ENCODE data around the gene MIAT. TPM values are rescaled to one million over a fixed set of nuclear protein-coding genes. Genes with fewer than 3 reads are reported as not detected.

The MIAT gene
- total and polyA plus RNA-seq, 2 of the 13 experiments (the other 11 are each of a cell fraction or from before 2014, with no cell fraction given) = 0.04 TPM; not detected in 1

DNA sequence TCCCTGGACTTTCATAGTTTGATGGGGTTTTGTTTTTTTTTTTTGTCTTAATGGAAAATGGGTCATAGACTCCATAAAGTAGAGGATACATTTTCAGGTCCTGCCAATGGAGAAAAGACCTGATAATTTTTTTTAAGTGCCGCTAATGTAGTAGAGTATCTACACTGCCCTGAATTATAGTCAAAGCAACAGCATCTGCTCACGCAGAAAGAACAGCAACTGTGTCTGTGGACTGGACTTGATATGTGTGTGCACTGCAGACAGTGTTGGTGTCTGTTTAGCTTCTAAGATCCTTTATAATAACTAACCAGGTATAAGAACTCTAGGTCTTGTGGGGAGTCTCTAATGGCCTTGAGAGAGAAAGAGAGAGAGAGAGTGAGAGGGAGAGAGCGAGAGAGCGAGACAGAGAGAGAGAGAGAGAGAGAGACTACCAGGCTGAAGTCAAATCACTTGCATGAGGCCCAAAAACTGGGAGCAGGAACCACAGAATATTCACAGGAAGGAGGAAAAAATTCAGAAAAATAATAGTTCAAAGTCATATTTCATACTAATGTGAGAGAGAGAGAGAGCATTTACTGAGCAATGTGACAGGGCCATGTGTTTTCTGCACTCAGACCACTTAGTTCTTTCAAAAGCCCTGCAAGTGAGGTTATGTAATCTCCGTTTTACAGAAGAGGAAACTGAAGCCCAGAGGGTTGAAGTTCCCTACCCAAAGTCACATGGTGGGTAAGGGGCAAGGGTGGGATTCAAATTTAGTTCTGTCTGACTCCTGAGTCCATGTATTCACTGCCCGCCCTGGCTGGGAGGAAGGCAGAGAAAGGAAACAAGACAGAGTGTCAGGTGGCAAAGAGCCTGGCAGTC is 8.6 kb upstream of the MIAT start:
- H2AFZ ChIP-seq (ENCODE audit: low read length) = no peak overlapping the region
- intact Hi-C loops (cut with micrococcal nuclease; ENCODE audit: unreplicated experiment) = no loop called here
- no peak overlapping the region for H3K4me2 ChIP-seq (ENCODE audit: low read depth, low read length)
- ATAC-seq (no peak), FAIRE-seq (no peak), DNase-seq (ENCODE audit: low spot score) (no peak)
- in situ Hi-C loops (cut with HindIII; ENCODE audit: extremely low pct_ligation_motif_present, low pct_unique_long_range_greater_than_20kb) = no loop called here
- TF ChIP-seq ATAD3A (CRISPR knock-in tag; IDR thresholded peaks at IDR 0.05) = no peak
- no peak for TF ChIP-seq SNAPC4 (CRISPR knock-in tag; IDR thresholded peaks at IDR 0.05)
- no peak for TF ChIP-seq NONO (IDR thresholded peaks at IDR 0.05)
- no peak for TF ChIP-seq NONO (CRISPR knock-in tag; conservative IDR thresholded peaks at IDR 0.05)
- TF ChIP-seq ETV6 (CRISPR knock-in tag; conservative IDR thresholded peaks at IDR 0.05) = no peak
- TF ChIP-seq GATAD2A (CRISPR knock-in tag; IDR thresholded peaks at IDR 0.05) = no peak
- no peak for TF ChIP-seq NFIB (CRISPR knock-in tag; IDR thresholded peaks at IDR 0.05; ENCODE audit: borderline replicate concordance)
- H4K20me1 ChIP-seq (ENCODE audit: insufficient read depth, low read length) = no peaks in the 10 kb centered on the region; the same call in 1 of the 2 replicates
- no TSS peak for BruUV-seq (replicated peaks)
- H3K4me3 ChIP-seq (replicated peaks in 1 of 3; ENCODE audit: insufficient read depth in 1 of 3, low read depth in 2 of 3, low read length in 3 of 3) = no peak overlapping the region
- no peaks in the 10 kb centered on the region for H3K9me3 ChIP-seq (ENCODE audit: low read length)
- ChIA-PET POLR2A (no interaction called here), CTCF (ENCODE audit: low intra/inter-chr PET ratio, low total read pairs) (no interaction called here)
- 5% methylated on average over 6 of the region's 6 CpGs for WGBS (ENCODE audit: low lambda C conversion rate)
- H3K4me1 ChIP-seq (ENCODE audit: insufficient read depth, low read length) = peaks cover 9% of the 10 kb centered on the region
- no peaks in the 10 kb centered on the region for H3K79me2 ChIP-seq (ENCODE audit: insufficient read depth, low read length)
- H3K9ac ChIP-seq (ENCODE audit: insufficient read depth, low read depth, low read length) = no peak overlapping the region
- H3K27me3 ChIP-seq (ENCODE audit: control insufficient read depth in 1 of 2, insufficient read depth in 2 of 2, low read length in 2 of 2) = peaks cover 19 to 88% of the 10 kb centered on the region in 2 experiments
- no peaks in the 10 kb centered on the region for H3K36me3 ChIP-seq (replicated peaks in 1 of 2; ENCODE audit: control insufficient read depth in 1 of 2, insufficient read depth in 2 of 2, low read length in 2 of 2)
- no peak overlapping the region for H3K27ac ChIP-seq (ENCODE audit: extremely low read length, insufficient read depth, low read length)
